ENCODE measurements around the gene MED22. TPM values are rescaled to one million over a fixed set of nuclear protein-coding genes. Genes with fewer than 3 reads are reported as not detected.

The MED22 gene
- total and polyA plus RNA-seq, 8 donors, result 21.8 to 29.2 (median 26.3) TPM

- TF ChIP-seq, protein P1, sequence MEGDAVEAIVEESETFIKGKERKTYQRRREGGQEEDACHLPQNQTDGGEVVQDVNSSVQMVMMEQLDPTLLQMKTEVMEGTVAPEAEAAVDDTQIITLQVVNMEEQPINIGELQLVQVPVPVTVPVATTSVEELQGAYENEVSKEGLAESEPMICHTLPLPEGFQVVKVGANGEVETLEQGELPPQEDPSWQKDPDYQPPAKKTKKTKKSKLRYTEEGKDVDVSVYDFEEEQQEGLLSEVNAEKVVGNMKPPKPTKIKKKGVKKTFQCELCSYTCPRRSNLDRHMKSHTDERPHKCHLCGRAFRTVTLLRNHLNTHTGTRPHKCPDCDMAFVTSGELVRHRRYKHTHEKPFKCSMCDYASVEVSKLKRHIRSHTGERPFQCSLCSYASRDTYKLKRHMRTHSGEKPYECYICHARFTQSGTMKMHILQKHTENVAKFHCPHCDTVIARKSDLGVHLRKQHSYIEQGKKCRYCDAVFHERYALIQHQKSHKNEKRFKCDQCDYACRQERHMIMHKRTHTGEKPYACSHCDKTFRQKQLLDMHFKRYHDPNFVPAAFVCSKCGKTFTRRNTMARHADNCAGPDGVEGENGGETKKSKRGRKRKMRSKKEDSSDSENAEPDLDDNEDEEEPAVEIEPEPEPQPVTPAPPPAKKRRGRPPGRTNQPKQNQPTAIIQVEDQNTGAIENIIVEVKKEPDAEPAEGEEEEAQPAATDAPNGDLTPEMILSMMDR (IDR thresholded peaks at IDR 0.05), result no peak
- ATAC-seq (peak; percentile 9), DNase-seq (no peak)
- peak overlapping the region; percentile 74 to 87 for H3K4me3 ChIP-seq
- intact Hi-C loops (cut with DNase I), result no loop called here
- H3K9me3 ChIP-seq, result no peaks in the 10 kb centered on the region
- no peaks in the 10 kb centered on the region for H3K27me3 ChIP-seq
- H3K36me3 ChIP-seq, result peaks cover 0 to 48% of the 10 kb centered on the region in 2 donors
- peak overlapping the region; percentile 33 to 84 for H3K27ac ChIP-seq
- peaks cover 20 to 39% of the 10 kb centered on the region in 2 donors for H3K4me1 ChIP-seq
These were observed 8.0 kb upstream of the MED22 start for GRCh38 chr9:133355881-133356357.

GRCh38 chr9:133354766-133355165, 6.8 kb upstream of the MED22 start:
- Histone ChIP-seq H3K4me1 (peaks cover 20 to 42% of the 10 kb centered on the region in 2 donors), H3K4me3 (no peak overlapping the region), H3K9me3 (no peaks in the 10 kb centered on the region), H3K27me3 (no peaks in the 10 kb centered on the region), H3K27ac (no peak overlapping the region), H3K36me3 (peaks cover 0 to 48% of the 10 kb centered on the region in 2 donors)
- TF ChIP-seq, protein P1 (IDR thresholded peaks at IDR 0.05), result no peak
- intact Hi-C loops (cut with DNase I), result no loop called here
- ATAC-seq (no peak), DNase-seq (peak in 1 of 4 donors; percentile 16)

DNA sequence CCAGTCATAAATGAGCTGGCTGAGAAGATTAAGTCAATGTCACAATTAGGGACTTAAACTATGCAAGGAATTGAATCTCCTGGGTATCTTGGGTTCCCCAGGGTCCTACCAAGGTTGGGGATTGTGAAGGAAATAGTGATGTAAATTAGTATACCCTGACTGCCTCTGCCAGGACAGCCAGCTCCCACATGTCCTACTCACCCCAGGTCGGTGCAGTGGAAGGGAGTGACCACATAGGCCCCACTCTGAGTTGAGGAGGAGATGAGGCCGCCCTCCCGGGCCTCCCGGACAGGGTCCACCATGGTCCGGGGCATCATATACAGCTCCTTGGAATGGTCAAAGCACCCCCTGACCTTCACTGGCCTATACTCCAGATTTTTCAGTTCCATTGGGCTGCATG, 5.6 kb upstream of the MED22 start:
- intact Hi-C loops (cut with DNase I), result no loop called here
- no peak overlapping the region for H3K27ac ChIP-seq
- no peak overlapping the region for H3K4me3 ChIP-seq
- no peaks in the 10 kb centered on the region for H3K9me3 ChIP-seq
- TF ChIP-seq, protein P1 (IDR thresholded peaks at IDR 0.05), result no peak
- no peaks in the 10 kb centered on the region for H3K27me3 ChIP-seq
- H3K36me3 ChIP-seq, result peaks cover 0 to 52% of the 10 kb centered on the region in 2 donors
- H3K4me1 ChIP-seq, result peaks cover 29 to 51% of the 10 kb centered on the region in 2 donors
- ATAC-seq (no peak), DNase-seq (peak in 1 of 4 donors; percentile 53)

DNA sequence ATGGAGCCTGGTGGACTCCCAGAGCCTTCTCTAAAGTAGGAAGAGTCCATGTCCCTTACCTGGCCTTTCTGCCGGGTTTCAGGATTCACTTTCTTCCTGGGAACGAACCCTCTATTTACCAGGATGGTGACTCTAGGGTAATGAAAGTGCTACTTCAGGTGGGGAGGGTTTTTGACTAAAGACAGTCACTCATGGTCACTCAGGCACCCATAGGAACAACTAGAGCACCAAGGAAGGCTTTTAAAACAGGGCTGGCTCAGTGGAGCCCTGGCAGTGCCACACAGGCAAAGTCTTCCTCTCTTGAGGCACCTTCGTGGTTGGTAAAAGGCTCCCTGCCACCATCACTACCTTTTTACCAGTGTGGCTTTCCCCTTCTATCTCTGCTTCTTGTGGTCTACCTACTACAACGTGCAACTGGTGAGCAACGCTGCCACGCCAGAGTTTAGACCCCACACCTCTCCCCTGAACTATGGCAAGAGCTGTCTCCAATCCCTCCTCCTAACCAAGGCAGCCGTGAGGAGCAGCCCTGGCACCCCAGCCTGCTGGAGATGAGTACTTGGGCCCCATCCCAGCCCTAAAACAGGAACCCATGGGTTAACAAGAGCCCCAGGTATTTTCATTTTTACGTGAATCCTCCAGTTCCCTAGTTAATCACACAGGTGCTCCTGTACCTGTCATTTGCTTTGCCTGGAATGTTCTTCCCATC, 4.9 kb upstream of the MED22 start:
- Histone ChIP-seq H3K4me3 (no peak overlapping the region), H3K9me3 (no peaks in the 10 kb centered on the region), H3K4me1 (peaks cover 29 to 46% of the 10 kb centered on the region in 2 donors), H3K36me3 (peaks cover 0 to 52% of the 10 kb centered on the region in 2 donors), H3K27me3 (no peaks in the 10 kb centered on the region), H3K27ac (no peak overlapping the region)
- TF ChIP-seq, protein P1 (IDR thresholded peaks at IDR 0.05), result no peak
- intact Hi-C loops (cut with DNase I), result no loop called here
- ATAC-seq (no peak), DNase-seq (peak in 1 of 4 donors; percentile 27)

DNA sequence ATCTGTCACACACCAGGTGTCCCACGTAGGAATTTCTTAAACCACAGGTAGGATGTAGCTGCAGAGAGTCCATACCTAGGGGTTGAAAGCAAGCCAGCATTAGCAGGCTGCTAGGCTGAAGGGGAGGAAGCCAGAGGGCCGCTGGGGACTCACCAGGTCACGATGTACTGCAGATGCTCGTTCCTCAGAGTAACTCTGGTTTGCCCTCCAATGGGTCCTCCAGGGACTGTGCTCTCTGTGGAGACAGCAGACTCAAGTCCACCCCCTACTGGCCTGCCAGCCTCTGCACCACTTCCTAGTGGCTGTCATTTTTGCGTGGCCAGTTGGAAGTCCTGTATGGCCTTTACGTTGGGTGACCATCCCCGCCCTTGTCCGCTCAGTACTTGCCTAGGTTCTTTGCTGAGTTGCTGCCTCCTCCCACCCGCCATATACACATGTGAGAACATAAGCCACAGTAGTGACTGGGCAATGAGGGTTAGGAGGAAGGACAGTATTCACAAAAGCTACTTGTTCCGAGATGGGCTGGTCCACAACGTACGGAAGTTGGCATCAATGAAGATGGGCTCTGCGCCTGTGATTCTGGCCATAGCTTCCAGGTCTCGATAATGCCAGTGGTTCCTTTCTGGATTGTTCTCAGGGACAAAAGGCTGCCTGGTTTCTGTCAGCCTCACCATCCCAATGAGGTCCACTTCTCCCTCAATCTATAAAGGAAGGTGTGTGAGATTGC, 4.1 kb upstream of the MED22 start:
- Histone ChIP-seq H3K27ac (no peak overlapping the region), H3K27me3 (no peaks in the 10 kb centered on the region), H3K36me3 (peaks cover 0 to 52% of the 10 kb centered on the region in 2 donors), H3K9me3 (no peaks in the 10 kb centered on the region), H3K4me1 (peaks cover 24 to 40% of the 10 kb centered on the region in 2 donors), H3K4me3 (no peak overlapping the region)
- ATAC-seq, result no peak
- peak in 1 of 4 donors; percentile 73 for DNase-seq
- TF ChIP-seq, protein P1 (IDR thresholded peaks at IDR 0.05), result peak; percentile 36 to 49
- intact Hi-C loops (cut with DNase I), result no loop called here
